Stimulated activated CD8-positive, alpha-beta memory T cell treated with anti-CD3 and anti-CD28 coated beads, Interleukin-4, amount 100 ng/mL, for 48 hours (primary cell): ENCODE measurements around the gene ANAPC4.
A peak's percentile ranks its signal among the peaks of the same experiment; 100 is the strongest.
"Not testable (repeated sequence)": the region's sequence is repeated elsewhere in the genome, so short reads cannot be mapped to it uniquely, and the experiment has no call there.

Source experiments
- DNase-seq: peaks from one replicate; pipeline ENCODE4 v3.0.0-alpha.2; 2020

ANAPC4 gene

GRCh38 chr4:25376754-25377571 lies at the start of gene ANAPC4:
ANAPC4 (plus strand) TSS chr4:25377263; CDS start chr4:25377428, 165 bp downstream.
- peak; percentile 99 for DNase-seq

- DNase-seq: not testable (repeated sequence)
Measured at GRCh38 chr4:25328463-25328862, 48.6 kb upstream of the ANAPC4 start.

GRCh38 chr4:25330335-25330734 lies 46.7 kb upstream of the ANAPC4 start:
- DNase-seq: no peak

GRCh38 chr4:25330905-25331808 lies 45.9 kb upstream of the ANAPC4 start:
- no peak for DNase-seq

GRCh38 chr4:25343671-25344070 lies 33.4 kb upstream of the ANAPC4 start:
- DNase-seq: no peak

- DNase-seq: no peak
Measured at GRCh38 chr4:25345744-25346143, 31.3 kb upstream of the ANAPC4 start.

- DNase-seq: no peak
Measured at GRCh38 chr4:25346913-25347312, 30.1 kb upstream of the ANAPC4 start.

- DNase-seq: no peak
Measured at GRCh38 chr4:25347473-25347872, 29.6 kb upstream of the ANAPC4 start.

GRCh38 chr4:25347971-25348370 lies 29.1 kb upstream of the ANAPC4 start:
- no peak for DNase-seq

GRCh38 chr4:25350561-25350960 lies 26.5 kb upstream of the ANAPC4 start:
- DNase-seq: no peak

GRCh38 chr4:25351777-25352416 lies 25.2 kb upstream of the ANAPC4 start:
- no peak for DNase-seq

- DNase-seq: no peak
Measured at GRCh38 chr4:25356068-25356467, 21.0 kb upstream of the ANAPC4 start.

GRCh38 chr4:25358515-25359275 lies 18.4 kb upstream of the ANAPC4 start:
- no peak for DNase-seq

- no peak for DNase-seq
Measured at GRCh38 chr4:25361253-25361652, 15.8 kb upstream of the ANAPC4 start.

GRCh38 chr4:25367004-25367621 lies 9.9 kb upstream of the ANAPC4 start:
- DNase-seq: no peak

- no peak for DNase-seq
Measured at GRCh38 chr4:25367877-25368276, 9.2 kb upstream of the ANAPC4 start.

GRCh38 chr4:25368315-25368714 lies 8.7 kb upstream of the ANAPC4 start:
- no peak for DNase-seq

GRCh38 chr4:25370242-25370641 lies 6.8 kb upstream of the ANAPC4 start:
- no peak for DNase-seq

- DNase-seq: not testable (repeated sequence)
Measured at GRCh38 chr4:25372549-25372948, 4.5 kb upstream of the ANAPC4 start.

GRCh38 chr4:25377572-25378436 lies 741 bp downstream of the ANAPC4 start:
- DNase-seq: no peak

- no peak for DNase-seq
Measured at GRCh38 chr4:25378437-25378743, 1.3 kb downstream of the ANAPC4 start.
